ENCODE results near the gene LGR6.
A peak's percentile ranks its signal among the peaks of the same experiment; 100 is the strongest.

LGR6 gene

DNA sequence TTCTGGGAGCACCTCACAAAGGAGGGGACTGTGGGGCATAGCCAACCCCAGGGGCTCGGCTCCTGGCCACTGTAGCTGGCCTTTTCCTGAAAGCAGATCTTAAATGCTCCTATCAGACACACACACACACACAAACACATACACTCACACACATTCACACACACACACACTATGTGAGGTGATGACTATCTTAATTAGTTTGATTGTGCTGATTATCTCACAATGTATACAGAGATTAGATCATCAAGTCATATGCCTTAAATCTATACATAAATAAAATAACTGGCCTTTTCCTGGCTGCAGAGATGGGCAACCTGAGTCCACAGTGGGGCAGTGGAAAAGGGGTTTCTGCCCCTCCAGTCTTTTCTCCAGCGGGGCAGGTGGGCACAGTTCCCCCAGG, 27.1 kb downstream of the LGR6 start:
- TF ChIP-seq POLR2A (IDR thresholded peaks at IDR 0.05; ENCODE audit: extremely low read depth, insufficient read length) (no peak), MYC (IDR thresholded peaks at IDR 0.05; ENCODE audit: low read depth, low read length) (no peak)
- TF ChIP-seq, protein P1, sequence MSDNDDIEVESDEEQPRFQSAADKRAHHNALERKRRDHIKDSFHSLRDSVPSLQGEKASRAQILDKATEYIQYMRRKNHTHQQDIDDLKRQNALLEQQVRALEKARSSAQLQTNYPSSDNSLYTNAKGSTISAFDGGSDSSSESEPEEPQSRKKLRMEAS (IDR thresholded peaks at IDR 0.05; ENCODE audit: low read depth, low read length), result no peak
- TF ChIP-seq, protein P2, sequence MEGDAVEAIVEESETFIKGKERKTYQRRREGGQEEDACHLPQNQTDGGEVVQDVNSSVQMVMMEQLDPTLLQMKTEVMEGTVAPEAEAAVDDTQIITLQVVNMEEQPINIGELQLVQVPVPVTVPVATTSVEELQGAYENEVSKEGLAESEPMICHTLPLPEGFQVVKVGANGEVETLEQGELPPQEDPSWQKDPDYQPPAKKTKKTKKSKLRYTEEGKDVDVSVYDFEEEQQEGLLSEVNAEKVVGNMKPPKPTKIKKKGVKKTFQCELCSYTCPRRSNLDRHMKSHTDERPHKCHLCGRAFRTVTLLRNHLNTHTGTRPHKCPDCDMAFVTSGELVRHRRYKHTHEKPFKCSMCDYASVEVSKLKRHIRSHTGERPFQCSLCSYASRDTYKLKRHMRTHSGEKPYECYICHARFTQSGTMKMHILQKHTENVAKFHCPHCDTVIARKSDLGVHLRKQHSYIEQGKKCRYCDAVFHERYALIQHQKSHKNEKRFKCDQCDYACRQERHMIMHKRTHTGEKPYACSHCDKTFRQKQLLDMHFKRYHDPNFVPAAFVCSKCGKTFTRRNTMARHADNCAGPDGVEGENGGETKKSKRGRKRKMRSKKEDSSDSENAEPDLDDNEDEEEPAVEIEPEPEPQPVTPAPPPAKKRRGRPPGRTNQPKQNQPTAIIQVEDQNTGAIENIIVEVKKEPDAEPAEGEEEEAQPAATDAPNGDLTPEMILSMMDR (IDR thresholded peaks at IDR 0.05; ENCODE audit: low read depth, low read length), result no peak
- no peak overlapping the region for H3K4me3 ChIP-seq (ENCODE audit: low read depth, low read length)
- no peak for DNase-seq (ENCODE audit: low read depth)

DNA sequence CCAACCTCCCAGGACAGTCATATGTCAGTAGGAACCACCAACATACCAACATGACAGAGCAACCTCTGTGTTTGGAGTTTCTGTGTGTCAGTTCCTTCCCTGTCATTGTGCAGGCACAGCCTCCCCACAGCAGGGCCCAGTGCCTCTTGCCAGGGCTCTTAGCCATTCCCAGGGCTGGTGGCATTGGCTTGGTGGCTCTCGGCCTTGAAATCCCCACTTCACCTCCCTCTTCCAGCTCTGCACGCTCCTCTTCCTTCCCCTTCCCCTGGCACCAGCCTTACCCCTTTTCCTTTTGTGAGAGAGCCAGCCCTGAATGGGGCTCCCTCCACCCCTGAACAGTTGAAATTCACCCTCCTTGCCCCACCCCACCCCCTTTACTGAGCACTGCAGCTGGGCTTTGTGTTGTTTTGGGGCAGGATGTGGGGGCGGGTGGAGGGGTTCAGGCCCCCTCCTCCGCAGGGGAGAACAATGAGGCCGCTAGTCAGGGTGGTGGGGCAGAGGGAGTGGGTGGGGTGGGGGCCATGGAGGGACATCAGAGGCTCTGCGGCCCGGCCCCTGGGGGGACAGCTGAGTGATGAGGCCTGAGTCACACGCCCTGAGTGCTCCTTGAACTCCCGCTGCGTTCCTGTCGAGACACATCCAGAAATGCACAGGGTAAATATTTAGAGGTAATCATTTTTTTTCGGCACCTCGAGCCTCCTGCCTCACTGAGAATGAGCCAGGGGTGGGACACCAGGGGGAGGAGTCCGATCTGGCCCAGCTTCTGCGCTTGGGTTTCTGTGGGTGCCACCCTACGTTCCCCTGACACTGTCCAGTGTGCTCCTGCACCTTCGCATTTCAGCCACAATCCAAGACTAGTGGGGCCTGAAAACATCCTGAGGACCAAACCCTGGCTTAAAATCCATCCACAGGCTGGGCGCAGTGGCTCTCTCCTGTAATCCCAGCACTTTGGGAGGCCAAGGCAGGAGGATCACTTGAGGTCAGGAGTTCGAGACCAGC, 28.6 kb downstream of the LGR6 start:
- H3K4me3 ChIP-seq (ENCODE audit: low read depth, low read length), result no peak overlapping the region
- TF ChIP-seq MYC (IDR thresholded peaks at IDR 0.05; ENCODE audit: low read depth, low read length) (no peak), POLR2A (IDR thresholded peaks at IDR 0.05; ENCODE audit: extremely low read depth, insufficient read length) (no peak)
- TF ChIP-seq, protein P2 (IDR thresholded peaks at IDR 0.05; ENCODE audit: low read depth, low read length), result no peak
- TF ChIP-seq, protein P1 (IDR thresholded peaks at IDR 0.05; ENCODE audit: low read depth, low read length), result no peak
- peak; percentile 44 for DNase-seq (ENCODE audit: low read depth)

DNA sequence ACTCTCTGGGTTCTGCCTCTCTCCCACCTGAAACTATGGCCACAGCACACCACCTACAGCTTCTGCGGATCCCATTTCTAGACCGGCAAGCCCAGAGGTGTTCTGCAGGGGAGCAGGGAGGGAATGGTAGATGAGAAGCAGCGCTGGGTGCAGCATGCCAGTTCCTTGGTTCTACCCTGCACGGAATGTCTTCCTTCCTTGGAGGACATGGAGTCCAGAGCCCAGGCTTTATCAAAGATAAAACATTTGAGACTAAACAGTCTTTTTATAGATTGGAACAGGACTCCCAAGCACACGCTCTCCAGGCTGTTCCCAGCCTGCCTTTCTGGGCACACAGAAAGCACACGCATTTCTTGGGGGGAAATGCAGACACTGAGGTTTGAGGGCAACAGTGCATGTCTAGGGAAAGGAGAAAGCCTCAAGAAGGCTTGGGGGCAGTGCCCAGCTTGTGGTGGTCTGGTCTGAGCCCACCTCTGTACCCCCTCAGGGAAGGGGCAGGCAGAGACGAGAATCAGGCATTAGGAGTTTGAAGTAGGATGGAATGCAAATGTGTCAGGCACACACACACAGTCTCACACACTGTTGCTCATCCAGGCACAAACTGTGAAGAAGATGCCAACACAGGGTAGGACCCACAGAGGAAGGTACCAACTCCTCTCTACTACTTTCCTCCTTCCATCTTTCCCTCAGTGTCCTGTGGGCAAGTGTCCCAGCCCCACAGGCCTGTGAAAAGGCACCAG, 29.7 kb downstream of the LGR6 start:
- DNase-seq (ENCODE audit: low read depth), result no peak
- TF ChIP-seq, protein P1 (IDR thresholded peaks at IDR 0.05; ENCODE audit: low read depth, low read length), result no peak
- TF ChIP-seq, protein P2 (IDR thresholded peaks at IDR 0.05; ENCODE audit: low read depth, low read length), result no peak
- TF ChIP-seq MYC (IDR thresholded peaks at IDR 0.05; ENCODE audit: low read depth, low read length), result no peak
- TF ChIP-seq POLR2A (IDR thresholded peaks at IDR 0.05; ENCODE audit: extremely low read depth, insufficient read length), result no peak

DNA sequence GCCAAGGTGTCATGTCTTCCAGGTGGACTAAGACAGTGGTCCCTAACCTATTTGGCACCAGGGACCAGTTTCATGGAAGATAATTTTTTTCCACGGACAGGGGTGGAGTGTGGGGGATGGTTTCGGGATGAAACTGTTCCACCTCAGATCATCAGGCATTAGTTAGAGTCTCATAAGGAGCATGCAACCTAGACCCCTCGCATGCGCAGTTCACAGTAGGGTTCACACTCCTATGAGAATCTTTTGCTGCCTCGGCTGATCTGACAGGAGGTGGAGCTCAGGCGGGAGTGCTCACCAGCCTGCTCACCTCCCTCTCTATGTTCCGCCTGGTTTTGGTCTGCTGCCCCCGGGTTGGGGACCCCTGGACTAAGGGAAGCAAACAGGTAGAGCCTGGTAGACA, 30.9 kb downstream of the LGR6 start:
- no peak overlapping the region for H3K4me3 ChIP-seq (ENCODE audit: low read depth, low read length)
- TF ChIP-seq, protein P1 (IDR thresholded peaks at IDR 0.05; ENCODE audit: low read depth, low read length), result no peak
- TF ChIP-seq, protein P2 (IDR thresholded peaks at IDR 0.05; ENCODE audit: low read depth, low read length), result no peak
- TF ChIP-seq MYC (IDR thresholded peaks at IDR 0.05; ENCODE audit: low read depth, low read length) (no peak), POLR2A (IDR thresholded peaks at IDR 0.05; ENCODE audit: extremely low read depth, insufficient read length) (no peak)
- no peak for DNase-seq (ENCODE audit: low read depth)

More for the DNA sequence above, 29.7 kb downstream of the LGR6 start:
- H3K4me3 ChIP-seq (ENCODE audit: low read depth, low read length), result no peak overlapping the region

DNA sequence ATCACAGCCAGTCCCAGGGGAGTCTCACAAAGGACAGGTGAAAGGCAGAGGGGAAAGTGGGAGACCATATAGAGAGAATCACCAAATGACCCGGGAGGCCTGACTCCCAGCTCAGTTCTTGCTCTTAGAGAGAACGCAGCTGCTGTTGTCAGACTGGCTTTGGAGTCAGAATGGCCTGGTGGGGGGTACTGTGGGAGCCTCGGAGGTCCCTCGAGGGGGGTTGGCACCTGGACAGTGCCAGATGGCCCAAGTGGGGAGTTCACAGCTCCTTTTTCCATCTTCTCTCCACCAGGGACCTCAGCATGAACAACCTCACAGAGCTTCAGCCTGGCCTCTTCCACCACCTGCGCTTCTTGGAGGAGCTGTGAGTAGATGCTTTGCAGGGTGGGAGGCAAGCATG, 31.5 kb downstream of the LGR6 start:
- no peak for DNase-seq (ENCODE audit: low read depth)
- TF ChIP-seq, protein P2 (IDR thresholded peaks at IDR 0.05; ENCODE audit: low read depth, low read length), result no peak
- no peak for TF ChIP-seq MYC (IDR thresholded peaks at IDR 0.05; ENCODE audit: low read depth, low read length)
- TF ChIP-seq, protein P1 (IDR thresholded peaks at IDR 0.05; ENCODE audit: low read depth, low read length), result no peak
- no peak for TF ChIP-seq POLR2A (IDR thresholded peaks at IDR 0.05; ENCODE audit: extremely low read depth, insufficient read length)
- no peak overlapping the region for H3K4me3 ChIP-seq (ENCODE audit: low read depth, low read length)

Measured in NB4 (cell line).